ENCODE measurements around the gene BNC2. TPM values are rescaled to one million over a fixed set of nuclear protein-coding genes. Genes with fewer than 3 reads are reported as not detected.

The BNC2 gene
- total and polyA plus RNA-seq, 2 of the 4 experiments (the other 2 are of a cell fraction), result 15.5 to 45.2 TPM

DNA sequence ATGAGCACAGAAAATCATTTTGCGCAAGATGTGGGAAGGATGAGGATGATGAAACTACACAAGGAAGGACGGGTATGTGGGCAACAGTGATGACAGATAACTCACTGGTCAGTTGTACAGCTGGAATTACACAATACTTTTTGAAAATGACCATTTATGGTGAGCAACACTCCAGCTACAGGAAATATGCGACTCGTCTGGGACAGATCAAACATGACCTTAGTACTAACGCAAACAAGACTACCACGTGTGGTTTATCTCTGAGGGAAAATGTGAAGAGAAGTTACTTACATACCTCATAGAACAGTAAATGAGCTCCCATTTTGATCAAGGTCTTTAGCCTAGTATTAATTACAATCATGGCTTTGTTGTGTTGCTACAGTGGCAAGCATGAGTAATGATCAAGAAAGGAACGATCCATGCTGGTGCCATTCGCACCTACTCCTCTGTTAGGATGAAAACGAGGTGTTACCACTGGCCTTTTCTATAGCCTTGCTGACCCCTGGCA is 456.9 kb downstream of the BNC2 start (continued):
- no peak for TF ChIP-seq SMC3 (IDR thresholded peaks at IDR 0.05; ENCODE audit: low read depth, low read length)

DNA sequence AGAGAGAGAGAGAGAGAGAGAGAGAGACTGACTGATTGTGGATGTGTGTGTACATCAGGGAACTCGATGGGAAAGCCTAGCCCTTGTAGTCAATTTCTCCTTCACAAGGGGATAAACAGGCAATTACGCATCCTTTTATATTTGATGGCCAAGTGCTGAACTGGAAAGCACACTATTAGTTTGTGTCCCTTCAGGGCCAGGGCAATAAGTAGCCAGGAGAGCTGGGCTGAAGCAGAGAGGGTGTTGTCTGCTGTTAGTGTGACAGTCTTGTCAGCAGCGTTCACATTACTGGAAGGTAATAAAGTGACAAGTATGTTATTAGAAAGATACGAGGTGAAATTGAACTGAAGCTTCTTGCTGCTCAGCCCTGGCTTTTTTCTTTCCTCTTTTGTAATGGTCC is 457.7 kb downstream of the BNC2 start:
- ChIA-PET CTCF (no interaction called here), POLR2A (ENCODE audit: unreplicated experiment) (no interaction called here)
- Histone ChIP-seq H3K9ac (ENCODE audit: low read depth, low read length) (peak overlapping the region; percentile 33), H3K56ac (ENCODE audit: extremely low read depth, insufficient read depth, low read length) (0 out of 2 replicates have a peak overlapping the region, but pooled peaks have one; percentile 27), H2AK5ac (ENCODE audit: low read depth, low read length) (peak overlapping the region; percentile 98), H3K79me1 (ENCODE audit: low read depth in 1 of 2, low read length in 2 of 2) (peaks cover 0 to 6% of the 10 kb centered on the region in 2 experiments; a peak in 1 of 4 replicates), H3K27ac (ENCODE audit: insufficient read depth, low read length) (peak overlapping the region; percentile 76), H3K4me3 (ENCODE audit: insufficient read depth, low read depth, low read length) (no peak overlapping the region), H2AK9ac (replicated peaks; ENCODE audit: low read depth, low read length, poor library complexity) (no peak overlapping the region), H3K27me3 (ENCODE audit: control insufficient read depth, insufficient read depth, low read length) (no peaks in the 10 kb centered on the region; the same call in 1 of the 2 replicates), H4K91ac (ENCODE audit: insufficient read depth, low read depth, low read length) (peak overlapping the region; percentile 91), H2AFZ (replicated peaks; ENCODE audit: low read length, poor library complexity) (no peak overlapping the region), H3K9me1 (ENCODE audit: insufficient read depth, low read length) (peaks cover 8% of the 10 kb centered on the region; the same call in 1 of the 2 replicates), H4K20me1 (ENCODE audit: insufficient read depth, low read length) (peaks cover 6% of the 10 kb centered on the region; the same call in 1 of the 2 replicates), H3K36me3 (ENCODE audit: control insufficient read depth, insufficient read depth, low read length) (no peaks in the 10 kb centered on the region), H3K23ac (ENCODE audit: low read depth, low read length) (peak overlapping the region; percentile 83; the same call in 1 of the 2 replicates), H4K8ac (ENCODE audit: low read depth in 2 of 2, low read length in 2 of 2) (peak overlapping the region; percentile 64 to 91), H2BK20ac (ENCODE audit: low read depth, low read length) (peak overlapping the region; percentile 98), H3K4me2 (ENCODE audit: low read depth, low read length) (no peak overlapping the region), H3K4me1 (ENCODE audit: control insufficient read depth, insufficient read depth, low read length) (peaks cover 16% of the 10 kb centered on the region), H2BK5ac (ENCODE audit: low read depth, low read length, poor library complexity, severe bottlenecking) (peak overlapping the region; percentile 15), H3K14ac (replicated peaks; ENCODE audit: low read depth, low read length) (peak overlapping the region; percentile 88), H2BK15ac (ENCODE audit: low read depth, low read length) (peak overlapping the region; percentile 90), H3K18ac (ENCODE audit: low read depth, low read length) (peak overlapping the region; percentile 91), H3K9me3 (ENCODE audit: control insufficient read depth, insufficient read depth, low read length) (no peaks in the 10 kb centered on the region), H2BK120ac (ENCODE audit: low read depth, low read length) (peak overlapping the region; percentile 93), H4K5ac (ENCODE audit: low read depth, low read length) (peak overlapping the region; percentile 97), H3K4ac (ENCODE audit: low read depth, low read length) (peak overlapping the region; percentile 88)
- TF ChIP-seq RFX5 (IDR thresholded peaks at IDR 0.05; ENCODE audit: low read depth, low read length), result no peak
- no peak for TF ChIP-seq SMC3 (IDR thresholded peaks at IDR 0.05; ENCODE audit: low read depth, low read length)
- TF ChIP-seq CHD1 (IDR thresholded peaks at IDR 0.05; ENCODE audit: low read depth, low read length), result no peak
- no peak for TF ChIP-seq MXI1 (IDR thresholded peaks at IDR 0.05; ENCODE audit: borderline replicate concordance, low read depth, low read length)
- no peak for TF ChIP-seq BHLHE40 (IDR thresholded peaks at IDR 0.05; ENCODE audit: low read depth, low read length)
- no peak for TF ChIP-seq MAZ (IDR thresholded peaks at IDR 0.05; ENCODE audit: borderline replicate concordance, low read depth, low read length)
- TF ChIP-seq CEBPB (IDR thresholded peaks at IDR 0.05; ENCODE audit: low read depth, low read length), result no peak
- TF ChIP-seq, protein P1, sequence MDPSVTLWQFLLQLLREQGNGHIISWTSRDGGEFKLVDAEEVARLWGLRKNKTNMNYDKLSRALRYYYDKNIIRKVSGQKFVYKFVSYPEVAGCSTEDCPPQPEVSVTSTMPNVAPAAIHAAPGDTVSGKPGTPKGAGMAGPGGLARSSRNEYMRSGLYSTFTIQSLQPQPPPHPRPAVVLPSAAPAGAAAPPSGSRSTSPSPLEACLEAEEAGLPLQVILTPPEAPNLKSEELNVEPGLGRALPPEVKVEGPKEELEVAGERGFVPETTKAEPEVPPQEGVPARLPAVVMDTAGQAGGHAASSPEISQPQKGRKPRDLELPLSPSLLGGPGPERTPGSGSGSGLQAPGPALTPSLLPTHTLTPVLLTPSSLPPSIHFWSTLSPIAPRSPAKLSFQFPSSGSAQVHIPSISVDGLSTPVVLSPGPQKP (IDR thresholded peaks at IDR 0.05; ENCODE audit: borderline replicate concordance, low read depth, low read length), result no peak
- no peak for TF ChIP-seq NFE2L2 (IDR thresholded peaks at IDR 0.05; ENCODE audit: low read depth, low read length)
- TF ChIP-seq MAFK (IDR thresholded peaks at IDR 0.05; ENCODE audit: low read depth, low read length), result no peak
- in situ Hi-C loops (cut with MboI; ENCODE audit: low sequenced_read_pairs), result no loop called here
- no peak for ATAC-seq (ENCODE audit: low read depth)
- BruUV-seq (replicated peaks), result no TSS peak
- DNase-seq, result peak; percentile 23
- intact Hi-C loops (cut with micrococcal nuclease), result loop anchor here (5.0 to 10.0 kb wide), 5 partner anchors 75 to 538 kb away; no protein-coding TSS in a partner anchor
- no CpG with 5 or more reads among the region's 4 CpGs for WGBS, 2 experiments (ENCODE audit: extremely low coverage in 2 of 2, insufficient read length in 1 of 2)
- dilution Hi-C loops (cut with HindIII; ENCODE audit: low sequenced_read_pairs, unreplicated experiment), result no loop called here
